DLD1 (cell line): ENCODE measurements around the gene BTBD16.

Source experiments
- in situ Hi-C: cut with HindIII; loops from 2 replicates; pipeline ENCODE4 v1.10.0; 2017; ENCODE audit warnings: low sequenced_read_pairs

BTBD16 gene

GRCh38 chr10:122246830-122247520 is 24.1 kb upstream of the BTBD16 start:
- in situ Hi-C loops: no loop called here

- in situ Hi-C loops: no loop called here
Measured at GRCh38 chr10:122248356-122249302, 22.5 kb upstream of the BTBD16 start.

- in situ Hi-C loops: no loop called here
Measured at GRCh38 chr10:122249303-122249850, 21.7 kb upstream of the BTBD16 start.

- in situ Hi-C loops: no loop called here
Measured at GRCh38 chr10:122249991-122250750, 20.9 kb upstream of the BTBD16 start.

GRCh38 chr10:122251459-122252255 is 19.4 kb upstream of the BTBD16 start:
- in situ Hi-C loops: no loop called here

- in situ Hi-C loops: no loop called here
Measured at GRCh38 chr10:122252805-122253204, 18.3 kb upstream of the BTBD16 start.

GRCh38 chr10:122253605-122254004 is 17.5 kb upstream of the BTBD16 start:
- in situ Hi-C loops: no loop called here

- in situ Hi-C loops: no loop called here
Measured at GRCh38 chr10:122254831-122255230, 16.3 kb upstream of the BTBD16 start.

- in situ Hi-C loops: no loop called here
Measured at GRCh38 chr10:122255509-122256301, 15.4 kb upstream of the BTBD16 start.

- in situ Hi-C loops: no loop called here
Measured at GRCh38 chr10:122257041-122257440, 14.1 kb upstream of the BTBD16 start.

GRCh38 chr10:122258136-122259074 is 12.7 kb upstream of the BTBD16 start:
- in situ Hi-C loops: no loop called here

GRCh38 chr10:122259075-122259466 is 12.0 kb upstream of the BTBD16 start:
- in situ Hi-C loops: no loop called here

- in situ Hi-C loops: no loop called here
Measured at GRCh38 chr10:122261584-122261983, 9.5 kb upstream of the BTBD16 start.

- in situ Hi-C loops: no loop called here
Measured at GRCh38 chr10:122263971-122264370, 7.1 kb upstream of the BTBD16 start.

GRCh38 chr10:122264436-122264835 is 6.7 kb upstream of the BTBD16 start:
- in situ Hi-C loops: no loop called here

GRCh38 chr10:122264931-122265330 is 6.2 kb upstream of the BTBD16 start:
- in situ Hi-C loops: no loop called here

GRCh38 chr10:122265896-122266295 is 5.2 kb upstream of the BTBD16 start:
- in situ Hi-C loops: no loop called here
